Measurements from ENCODE around the gene KCTD2.
"Not testable (repeated sequence)": the region's sequence is repeated elsewhere in the genome, so short reads cannot be mapped to it uniquely, and the experiment has no call there.

KCTD2 gene

GRCh38 chr17:75064867-75065561, 18.0 kb downstream of the KCTD2 start:
- no peak overlapping the region for H3K4me3 ChIP-seq (replicated peaks; ENCODE audit: low read depth, low read length)
- no peak for DNase-seq (ENCODE audit: low read depth)
- TF ChIP-seq CTCF (IDR thresholded peaks at IDR 0.05; ENCODE audit: low read length, missing control alignments) = no peak

- no peak for TF ChIP-seq CTCF (IDR thresholded peaks at IDR 0.05; ENCODE audit: low read length, missing control alignments)
- H3K4me3 ChIP-seq (replicated peaks; ENCODE audit: low read depth, low read length) = no peak overlapping the region
- peak; percentile 43 for DNase-seq (ENCODE audit: low read depth)
Measured at GRCh38 chr17:75065562-75066151, 18.6 kb downstream of the KCTD2 start.

- DNase-seq (ENCODE audit: low read depth) = no peak
- no peak overlapping the region for H3K4me3 ChIP-seq (replicated peaks; ENCODE audit: low read depth, low read length)
- TF ChIP-seq CTCF (IDR thresholded peaks at IDR 0.05; ENCODE audit: low read length, missing control alignments) = no peak
Measured at GRCh38 chr17:75067856-75068255, 20.8 kb downstream of the KCTD2 start.

- no peak for DNase-seq (ENCODE audit: low read depth)
- no peak for TF ChIP-seq CTCF (IDR thresholded peaks at IDR 0.05; ENCODE audit: low read length, missing control alignments)
- no peak overlapping the region for H3K4me3 ChIP-seq (replicated peaks; ENCODE audit: low read depth, low read length)
Measured at GRCh38 chr17:75068750-75069149, 21.7 kb downstream of the KCTD2 start.

- DNase-seq (ENCODE audit: low read depth) = no peak
- no peak overlapping the region for H3K4me3 ChIP-seq (replicated peaks; ENCODE audit: low read depth, low read length)
- peak; percentile 38 for TF ChIP-seq CTCF (IDR thresholded peaks at IDR 0.05; ENCODE audit: low read length, missing control alignments)
Measured at GRCh38 chr17:75069783-75070182, 22.8 kb downstream of the KCTD2 start.

- DNase-seq (ENCODE audit: low read depth); H3K4me3 ChIP-seq (replicated peaks; ENCODE audit: low read depth, low read length): not testable (repeated sequence)
Measured at GRCh38 chr17:75071478-75072271, 24.6 kb downstream of the KCTD2 start.

GRCh38 chr17:75072909-75073308, 25.9 kb downstream of the KCTD2 start:
- not testable (repeated sequence) for DNase-seq (ENCODE audit: low read depth); H3K4me3 ChIP-seq (replicated peaks; ENCODE audit: low read depth, low read length)

Measured in fibroblast of pulmonary artery (primary cell).